GM10847 (cell line): ENCODE data around the gene TEN1.

Experiments used
- POLR2A ChIP-seq: IDR thresholded peaks from 2 replicates; pipeline ENCODE4 v1.6.1; 2011; ENCODE audit not compliant: insufficient read length; ENCODE audit errors: extremely low read depth

The TEN1 gene

DNA sequence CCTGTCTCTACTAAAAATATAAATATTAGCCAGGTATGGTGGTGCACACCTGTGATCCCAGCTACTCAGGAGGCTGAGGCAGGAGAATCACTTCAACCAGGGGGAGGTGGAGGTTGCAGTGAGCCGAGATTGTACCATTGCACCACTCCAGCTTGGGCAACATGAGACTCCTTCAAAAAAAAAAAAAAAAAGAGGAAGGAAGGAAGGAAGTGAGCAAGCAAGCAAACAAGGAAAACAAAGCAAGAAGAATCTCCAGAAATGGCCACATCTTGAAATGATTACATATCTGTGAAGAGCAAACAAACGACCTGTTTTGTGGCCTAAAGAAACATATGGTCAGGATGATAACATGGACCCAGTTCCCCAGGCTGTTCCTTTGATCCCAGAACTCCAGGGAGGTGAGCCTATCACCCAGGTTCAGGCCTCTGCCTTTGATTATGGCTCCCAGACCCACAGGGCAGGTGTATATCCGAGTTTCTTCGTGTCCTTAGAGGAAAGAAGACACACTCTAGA is 9.0 kb upstream of the TEN1 start:
- TF ChIP-seq POLR2A = no peak

DNA sequence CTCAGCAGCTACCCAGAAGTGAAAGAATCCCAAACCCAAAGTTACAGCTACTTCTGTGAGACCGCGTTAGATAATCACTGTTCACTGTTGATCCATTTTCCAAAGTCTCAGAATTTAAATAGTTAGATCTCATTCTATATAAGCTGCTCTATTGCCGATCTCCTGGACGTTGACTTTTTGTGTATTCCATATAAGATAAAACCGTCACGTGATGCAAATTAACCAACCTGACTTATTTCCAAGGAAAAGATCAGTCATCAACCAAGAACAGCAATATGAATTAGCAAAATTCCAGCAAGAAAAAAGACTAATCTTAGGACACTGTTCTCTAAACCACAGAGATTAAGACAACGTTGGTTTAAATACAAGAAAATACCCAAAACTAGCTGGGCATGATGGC is 8.4 kb upstream of the TEN1 start:
- TF ChIP-seq POLR2A = no peak

DNA sequence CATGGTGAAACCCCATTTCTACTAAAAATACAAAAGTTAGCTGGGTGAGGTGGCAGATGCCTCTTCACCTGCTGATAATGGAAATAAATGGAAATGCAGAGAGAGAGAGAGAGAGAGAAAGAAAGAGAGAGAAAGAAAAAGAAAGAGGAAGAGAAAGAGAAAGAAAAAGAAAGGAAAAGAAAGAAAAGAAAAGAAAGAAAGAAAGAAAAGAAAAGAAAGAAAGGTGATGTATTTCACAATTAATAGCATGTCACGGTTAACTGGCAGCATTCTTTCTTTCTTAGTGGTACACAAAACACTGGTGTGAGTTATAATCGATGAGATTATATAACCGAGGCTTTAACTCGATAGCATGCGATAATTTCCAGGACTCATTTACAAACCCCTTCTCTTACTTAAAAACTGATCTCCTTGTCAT is 3.3 kb upstream of the TEN1 start:
- no peak for TF ChIP-seq POLR2A

GRCh38 chr17:75976175-75976848 is 2.7 kb upstream of the TEN1 start:
- TF ChIP-seq POLR2A = no peak

- no peak for TF ChIP-seq POLR2A
These were observed 706 bp downstream of the TEN1 start for GRCh38 chr17:75979705-75980187.

DNA sequence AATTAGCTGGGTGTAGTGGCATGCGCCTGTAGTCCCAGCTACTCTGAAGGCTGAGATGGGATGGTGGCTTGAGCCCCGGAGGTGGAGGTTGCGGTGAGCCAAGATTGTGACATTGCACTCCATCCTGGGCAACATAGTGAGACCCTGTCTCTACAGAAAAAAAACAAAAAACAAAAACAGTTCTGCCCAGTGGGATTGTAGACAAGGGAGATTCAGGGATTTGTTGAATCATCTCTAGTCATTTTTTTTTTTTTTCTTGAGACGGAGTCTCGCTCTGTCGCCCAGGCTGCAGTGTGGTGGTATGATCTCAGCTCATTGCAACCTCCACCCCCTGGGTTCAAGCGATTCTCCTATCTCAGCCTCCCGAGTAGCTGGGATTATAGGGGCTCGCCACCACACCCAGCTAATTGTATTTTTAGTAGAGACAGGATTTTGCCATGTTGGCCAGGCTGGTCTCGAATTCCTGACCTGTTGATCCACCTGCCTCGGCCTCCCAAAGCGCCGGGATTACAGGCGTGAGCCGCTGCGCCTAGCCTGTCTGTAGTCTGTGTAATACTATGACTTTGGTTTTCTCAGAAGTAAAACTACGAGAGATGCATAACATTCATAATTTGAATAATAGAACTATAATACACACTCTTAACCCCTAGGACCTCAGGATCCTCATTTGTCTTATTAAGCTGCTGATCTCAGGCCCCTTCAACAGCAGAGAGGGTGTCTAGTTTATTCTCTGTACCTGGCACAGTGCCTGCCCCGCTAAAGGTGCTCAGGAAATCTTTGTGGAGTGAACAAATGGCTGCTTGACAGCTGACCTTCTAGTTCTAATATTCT is 1.4 kb downstream of the TEN1 start:
- TF ChIP-seq POLR2A = no peak

- no peak for TF ChIP-seq POLR2A
These were observed 2.1 kb downstream of the TEN1 start for GRCh38 chr17:75981019-75981615.

DNA sequence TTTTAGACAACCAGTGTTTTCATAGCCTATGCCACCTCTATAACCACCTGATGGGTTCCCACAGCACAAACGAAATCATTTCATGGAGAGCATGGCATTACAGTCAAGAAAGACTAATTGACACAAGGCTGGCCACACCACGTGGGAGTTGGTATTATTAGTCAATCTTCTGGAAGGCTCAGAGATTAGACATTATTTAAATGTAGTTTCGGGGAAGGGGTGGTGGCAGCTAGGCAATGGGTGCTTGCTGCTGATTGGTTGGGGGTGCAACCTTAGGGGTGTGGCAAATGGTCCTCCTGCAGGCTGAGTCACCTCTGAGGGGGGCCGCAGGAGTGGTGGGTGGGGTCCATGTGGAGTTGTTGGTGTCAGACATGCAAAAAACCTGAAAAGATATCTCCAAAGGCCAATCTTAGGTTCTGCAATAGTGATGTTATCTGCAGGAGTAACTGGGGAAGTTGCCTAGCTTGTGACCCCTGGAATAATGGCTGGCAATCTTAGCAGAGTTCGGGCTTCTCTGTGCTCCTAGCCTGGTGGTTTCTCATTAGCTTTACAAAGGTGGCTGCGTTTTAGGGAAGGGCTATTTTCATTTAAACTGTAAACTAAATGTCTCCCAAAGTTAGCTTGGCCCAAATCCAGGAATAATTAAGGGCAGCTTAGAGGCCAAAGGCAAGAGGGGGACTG is 4.6 kb downstream of the TEN1 start:
- TF ChIP-seq POLR2A = no peak

GRCh38 chr17:75985986-75986385 is 6.9 kb downstream of the TEN1 start:
- no peak for TF ChIP-seq POLR2A

DNA sequence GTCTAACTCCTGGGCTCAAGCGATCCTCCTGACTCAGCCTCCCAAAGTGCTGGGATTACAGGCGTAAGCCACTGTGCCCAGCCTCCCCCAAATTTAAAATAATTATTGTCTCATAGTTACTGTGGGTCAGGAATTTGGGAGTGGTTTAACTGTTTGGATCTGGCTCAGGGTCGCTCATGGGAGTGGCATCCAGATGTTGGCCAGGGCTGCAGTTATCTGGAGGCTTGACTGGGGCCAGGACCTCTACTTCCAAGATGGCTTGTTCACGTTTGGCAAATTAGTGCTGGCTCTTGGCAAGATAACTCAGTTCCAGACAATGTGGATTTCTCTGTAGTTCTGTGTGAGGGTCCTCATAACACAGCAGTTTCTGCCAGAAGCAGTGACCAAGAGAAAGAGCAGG is 8.0 kb downstream of the TEN1 start:
- TF ChIP-seq POLR2A = no peak

DNA sequence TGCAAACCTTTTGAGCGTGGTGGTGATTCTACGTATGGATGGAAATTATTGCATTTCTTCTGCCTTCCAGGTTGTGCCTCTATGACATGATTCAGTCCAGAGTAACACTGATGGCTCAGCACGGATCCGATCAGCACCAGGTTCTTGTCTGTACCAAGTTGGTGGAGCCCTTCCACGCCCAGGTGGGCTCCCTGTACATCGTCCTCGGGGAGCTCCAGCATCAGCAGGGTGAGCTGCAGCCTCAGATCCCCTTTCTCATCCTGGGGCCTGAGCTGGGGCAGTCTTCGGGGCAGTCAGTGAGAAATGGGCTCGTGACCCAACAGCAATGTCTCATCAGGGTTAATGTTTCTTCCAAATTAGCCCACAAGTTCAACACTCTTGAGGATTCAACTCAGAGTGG is 12.4 kb downstream of the TEN1 start:
- no peak for TF ChIP-seq POLR2A

GRCh38 chr17:75994802-75995370 is 15.8 kb downstream of the TEN1 start:
- no peak for TF ChIP-seq POLR2A

- no peak for TF ChIP-seq POLR2A
These were observed 16.4 kb downstream of the TEN1 start for GRCh38 chr17:75995385-75995925.
